Osteoblast (primary cell): ENCODE measurements around the gene WDR70. TPM values are rescaled to one million over a fixed set of nuclear protein-coding genes. Genes with fewer than 3 reads are reported as not detected.
"Not testable (repeated sequence)": the region's sequence is repeated elsewhere in the genome, so short reads cannot be mapped to it uniquely, and the experiment has no call there.

Source experiments
- DNase-seq: peaks from one replicate; pipeline ENCODE4 v3.0.0; 2011; ENCODE audit warnings: low spot score, mixed read lengths; ENCODE audit not compliant: insufficient read length; ENCODE audit errors: missing footprints
- H2AFZ ChIP-seq: 2 replicates; pipeline ENCODE4 v1.6.0; 2011; ENCODE audit warnings: mild to moderate bottlenecking, low read length
- H3K27ac ChIP-seq: 2 replicates; pipeline ENCODE4 v1.5.1; 2011; ENCODE audit warnings: mild to moderate bottlenecking, low read depth, low read length, moderate library complexity
- H3K27me3 ChIP-seq: 2 replicates; pipeline ENCODE4 v1.6.0; 2012; ENCODE audit warnings: mild to moderate bottlenecking, control low read depth, inconsistent platforms, low read length, moderate library complexity; ENCODE audit not compliant: insufficient read depth
- H3K36me3 ChIP-seq: 2 replicates; pipeline ENCODE4 v1.5.1; 2011; ENCODE audit warnings: mild to moderate bottlenecking, low read length, control low read depth, moderate library complexity; ENCODE audit not compliant: insufficient read depth
- H3K4me1 ChIP-seq: 2 replicates; pipeline ENCODE4 v1.5.1; 2011; ENCODE audit warnings: mild to moderate bottlenecking, low read length, control low read depth, moderate library complexity; ENCODE audit not compliant: insufficient read depth
- H3K4me2 ChIP-seq: 2 replicates; pipeline ENCODE4 v1.6.0; 2011; ENCODE audit warnings: mild to moderate bottlenecking, low read length; ENCODE audit not compliant: insufficient read depth
- H3K4me3 ChIP-seq: fragments of 200-600 bp; sonication (generic); 3 replicates; pipeline ENCODE4 v1.5.1; 2012; ENCODE audit warnings: mild to moderate bottlenecking, low read length, inconsistent platforms; ENCODE audit not compliant: insufficient read depth
- H3K79me2 ChIP-seq: 2 replicates; pipeline ENCODE4 v1.6.0; 2012; ENCODE audit warnings: mild to moderate bottlenecking, low read length, control low read depth, inconsistent platforms; ENCODE audit not compliant: insufficient read depth
- H3K9me3 ChIP-seq: 2 replicates; pipeline ENCODE4 v1.5.1; 2011; ENCODE audit warnings: low read depth, low read length, control low read depth
- H4K20me1 ChIP-seq: 2 replicates; pipeline ENCODE4 v1.6.0; 2012; ENCODE audit warnings: mild to moderate bottlenecking, low read length, control low read depth; ENCODE audit not compliant: insufficient read depth
- CTCF ChIP-seq: IDR thresholded peaks from 2 replicates; pipeline ENCODE4 v1.5.1; 2011; ENCODE audit warnings: mild to moderate bottlenecking, low read depth, low read length, moderate library complexity; ENCODE audit errors: extremely low read depth
- total RNA-seq: library from RNA; depleted of rRNA; stranded (reverse); fragments of >200 nt; gene quantifications from 2 replicates; pipeline ENCODE4 v1.2.3, GENCODE V29; 2012

The WDR70 gene
- total RNA-seq, 1 donor, result 32.2 TPM

DNA sequence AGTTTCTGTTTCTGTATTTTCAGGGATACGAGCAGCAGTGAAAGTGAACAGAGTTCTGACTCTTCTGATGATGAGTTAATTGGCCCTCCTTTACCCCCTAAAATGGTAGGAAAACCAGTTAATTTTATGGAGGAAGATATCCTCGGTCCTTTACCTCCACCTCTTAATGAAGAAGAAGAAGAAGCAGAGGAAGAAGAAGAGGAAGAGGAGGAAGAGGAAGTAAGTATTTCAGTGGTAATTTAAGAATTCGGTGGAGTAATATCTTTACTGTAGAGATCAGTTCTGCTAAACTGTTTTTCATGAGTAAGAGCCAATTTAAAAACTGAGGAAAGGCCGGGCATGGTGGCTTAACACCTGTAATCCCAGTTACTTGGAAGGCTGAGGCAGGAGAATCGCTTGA, 17.2 kb downstream of the WDR70 start:
- Histone ChIP-seq H4K20me1 (no peaks in the 10 kb centered on the region), H3K27ac (no peak overlapping the region), H3K9me3 (no peaks in the 10 kb centered on the region), H3K36me3 (peaks cover 24% of the 10 kb centered on the region), H2AFZ (no peak overlapping the region), H3K79me2 (peaks cover 2% of the 10 kb centered on the region), H3K4me3 (no peak overlapping the region), H3K27me3 (no peaks in the 10 kb centered on the region), H3K4me2 (no peak overlapping the region), H3K4me1 (no peaks in the 10 kb centered on the region)
- DNase-seq, result no peak
- no peak for TF ChIP-seq CTCF

DNA sequence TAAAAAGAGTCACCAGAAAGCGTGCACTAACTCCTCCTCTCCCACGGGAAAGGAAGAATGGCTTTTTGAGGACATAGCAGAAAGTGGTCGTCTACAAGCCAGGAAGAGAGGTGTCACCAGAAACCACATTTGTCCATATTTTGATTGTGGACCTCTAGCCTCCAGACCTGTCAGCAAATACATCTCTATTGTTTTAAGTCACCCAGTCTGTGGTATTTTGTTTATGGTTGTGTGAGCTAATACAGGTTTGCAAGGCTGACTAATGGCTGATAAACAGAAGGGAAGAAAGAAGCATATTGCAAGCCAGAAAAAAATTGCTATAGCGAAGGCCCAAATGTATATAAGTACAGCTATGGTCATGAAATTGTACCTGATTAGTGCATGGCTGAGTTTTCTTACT, 21.4 kb downstream of the WDR70 start:
- Histone ChIP-seq H3K27ac (no peak overlapping the region), H3K4me2 (no peak overlapping the region), H3K27me3 (no peaks in the 10 kb centered on the region), H3K36me3 (peaks cover 16% of the 10 kb centered on the region), H3K4me1 (no peaks in the 10 kb centered on the region), H3K4me3 (no peak overlapping the region), H4K20me1 (no peaks in the 10 kb centered on the region), H3K9me3 (no peaks in the 10 kb centered on the region), H3K79me2 (no peaks in the 10 kb centered on the region), H2AFZ (no peak overlapping the region)
- DNase-seq, result no peak
- TF ChIP-seq CTCF, result no peak

DNA sequence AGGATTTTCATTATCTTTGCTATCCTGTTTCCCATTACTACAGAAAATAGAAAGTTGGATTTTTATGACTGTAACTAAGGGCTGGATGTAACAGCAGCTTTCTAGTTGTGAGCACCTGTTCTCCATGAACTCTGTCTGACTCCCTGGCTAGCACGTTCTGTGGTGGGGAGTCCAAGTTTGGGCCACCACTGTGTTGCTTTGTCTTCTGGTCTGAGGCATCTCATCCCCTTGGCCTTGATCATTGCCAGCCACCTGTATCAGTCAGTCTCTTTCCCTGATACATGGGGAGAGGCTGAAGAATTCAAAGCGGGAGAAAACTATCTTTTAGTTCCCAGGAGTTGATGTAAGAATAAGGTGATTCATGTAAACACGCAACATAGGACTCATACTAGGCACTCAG, 33.4 kb downstream of the WDR70 start:
- no peak for DNase-seq
- Histone ChIP-seq H3K27me3 (no peaks in the 10 kb centered on the region), H3K79me2 (no peaks in the 10 kb centered on the region), H3K27ac (no peak overlapping the region), H3K9me3 (no peaks in the 10 kb centered on the region), H3K4me3 (no peak overlapping the region), H4K20me1 (peaks cover 3% of the 10 kb centered on the region), H3K4me1 (no peaks in the 10 kb centered on the region), H3K4me2 (no peak overlapping the region), H3K36me3 (peaks cover 5% of the 10 kb centered on the region), H2AFZ (no peak overlapping the region)
- TF ChIP-seq CTCF, result no peak

GRCh38 chr5:37415456-37415855, 36.3 kb downstream of the WDR70 start:
- not testable (repeated sequence) for H3K79me2 ChIP-seq, H3K27me3 ChIP-seq, H3K4me1 ChIP-seq, H3K4me3 ChIP-seq, H3K9me3 ChIP-seq, H3K36me3 ChIP-seq, DNase-seq, H2AFZ ChIP-seq, H3K4me2 ChIP-seq, H4K20me1 ChIP-seq, H3K27ac ChIP-seq
